Epithelial cell of esophagus (primary cell): ENCODE measurements around the gene GPATCH3.
"Not testable (repeated sequence)": the region's sequence is repeated elsewhere in the genome, so short reads cannot be mapped to it uniquely, and the experiment has no call there.

Source experiments
- DNase-seq: peaks from one replicate; pipeline ENCODE4 v3.0.0; 2010; ENCODE audit warnings: low read depth
- H3K4me3 ChIP-seq: 2 replicates; pipeline ENCODE4 v1.5.1; 2011; ENCODE audit warnings: mild to moderate bottlenecking, low read length, control low read depth
- TF ChIP-seq, protein P1 (sequence below): IDR thresholded peaks from 2 replicates; pipeline ENCODE4 v1.5.1; 2011; ENCODE audit warnings: low read depth, mild to moderate bottlenecking, low read length, control low read depth, inconsistent platforms; ENCODE audit not compliant: insufficient read depth; ENCODE audit errors: missing control alignments

GPATCH3 gene

DNA sequence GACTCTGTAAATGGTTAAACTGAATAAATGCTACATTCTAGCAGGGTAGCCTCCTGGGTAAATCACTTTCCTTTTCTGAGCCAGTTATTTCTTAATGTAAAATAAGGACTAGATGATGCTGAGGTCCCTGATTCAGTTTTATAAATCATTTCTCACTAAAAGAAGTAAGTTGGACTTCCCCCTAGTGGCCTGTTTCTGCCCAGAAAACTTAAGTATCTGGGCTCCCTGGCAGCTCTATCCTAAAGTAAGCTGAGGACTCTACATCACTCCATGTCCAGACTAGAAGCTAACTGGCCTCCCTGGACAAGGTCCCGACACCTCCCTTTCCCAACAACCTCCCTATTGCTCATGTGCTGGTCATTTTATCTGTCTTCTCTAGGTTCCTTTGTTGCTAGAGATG lies 13.1 kb downstream of the GPATCH3 start:
- H3K4me3 ChIP-seq = no peak overlapping the region
- peak; percentile 59 for DNase-seq
- TF ChIP-seq, protein P1, sequence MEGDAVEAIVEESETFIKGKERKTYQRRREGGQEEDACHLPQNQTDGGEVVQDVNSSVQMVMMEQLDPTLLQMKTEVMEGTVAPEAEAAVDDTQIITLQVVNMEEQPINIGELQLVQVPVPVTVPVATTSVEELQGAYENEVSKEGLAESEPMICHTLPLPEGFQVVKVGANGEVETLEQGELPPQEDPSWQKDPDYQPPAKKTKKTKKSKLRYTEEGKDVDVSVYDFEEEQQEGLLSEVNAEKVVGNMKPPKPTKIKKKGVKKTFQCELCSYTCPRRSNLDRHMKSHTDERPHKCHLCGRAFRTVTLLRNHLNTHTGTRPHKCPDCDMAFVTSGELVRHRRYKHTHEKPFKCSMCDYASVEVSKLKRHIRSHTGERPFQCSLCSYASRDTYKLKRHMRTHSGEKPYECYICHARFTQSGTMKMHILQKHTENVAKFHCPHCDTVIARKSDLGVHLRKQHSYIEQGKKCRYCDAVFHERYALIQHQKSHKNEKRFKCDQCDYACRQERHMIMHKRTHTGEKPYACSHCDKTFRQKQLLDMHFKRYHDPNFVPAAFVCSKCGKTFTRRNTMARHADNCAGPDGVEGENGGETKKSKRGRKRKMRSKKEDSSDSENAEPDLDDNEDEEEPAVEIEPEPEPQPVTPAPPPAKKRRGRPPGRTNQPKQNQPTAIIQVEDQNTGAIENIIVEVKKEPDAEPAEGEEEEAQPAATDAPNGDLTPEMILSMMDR = peak; percentile 59

DNA sequence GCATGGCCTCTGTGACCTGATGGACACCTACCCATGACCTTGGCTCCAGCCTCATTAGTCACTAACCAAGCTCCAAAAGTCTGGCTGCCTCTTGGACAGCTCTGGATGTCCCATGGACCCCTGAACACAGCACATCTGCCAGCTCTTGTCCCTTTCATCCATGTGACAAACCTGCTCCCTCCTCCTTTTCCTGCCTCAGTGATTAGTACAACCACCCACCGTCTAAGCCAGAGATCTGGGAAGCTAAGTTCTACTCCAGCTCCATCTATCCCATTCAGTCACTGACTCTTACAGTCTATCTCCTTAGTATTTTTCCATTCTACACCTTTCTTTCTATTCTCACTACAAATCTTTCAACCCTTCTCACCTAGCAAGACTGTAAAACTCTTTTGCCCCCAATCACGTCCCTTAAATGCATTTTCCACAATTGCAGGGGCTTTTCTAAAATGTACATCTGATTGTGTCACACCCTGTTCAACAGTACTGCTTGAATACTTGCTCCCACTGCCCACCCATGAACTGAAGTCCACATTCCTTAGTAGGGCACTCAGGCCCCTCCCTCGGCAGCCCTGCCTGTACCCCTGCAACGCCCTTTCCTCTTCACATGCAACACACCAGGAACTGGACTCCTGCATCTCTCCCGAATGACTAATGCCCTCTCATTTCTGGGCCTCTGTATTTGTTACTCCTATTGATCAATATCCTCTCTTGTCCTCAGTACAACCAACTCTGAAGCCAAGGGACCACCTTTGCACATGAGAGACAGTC lies 17.4 kb downstream of the GPATCH3 start:
- H3K4me3 ChIP-seq = no peak overlapping the region
- no peak for DNase-seq
- TF ChIP-seq, protein P1 = no peak

DNA sequence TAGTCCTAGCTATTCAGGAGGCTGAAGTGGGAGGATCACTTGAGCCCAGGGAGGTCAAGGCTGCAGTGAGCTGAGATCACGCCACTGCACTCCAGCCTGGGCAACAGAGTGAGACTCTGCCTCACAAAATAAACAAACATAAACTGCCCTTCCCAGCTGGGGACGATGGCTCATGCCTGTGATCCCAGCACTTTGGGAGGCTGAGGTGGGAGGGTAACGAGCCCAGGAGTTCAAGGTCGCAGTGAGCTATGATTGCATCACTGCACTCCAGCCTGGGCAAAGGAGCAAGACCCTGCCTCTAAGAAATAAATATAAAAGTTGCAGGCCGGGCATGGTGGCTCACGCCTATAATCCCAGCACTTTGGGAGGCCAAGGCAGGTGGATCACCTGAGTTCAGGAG lies 18.7 kb downstream of the GPATCH3 start:
- H3K4me3 ChIP-seq, DNase-seq: not testable (repeated sequence)

DNA sequence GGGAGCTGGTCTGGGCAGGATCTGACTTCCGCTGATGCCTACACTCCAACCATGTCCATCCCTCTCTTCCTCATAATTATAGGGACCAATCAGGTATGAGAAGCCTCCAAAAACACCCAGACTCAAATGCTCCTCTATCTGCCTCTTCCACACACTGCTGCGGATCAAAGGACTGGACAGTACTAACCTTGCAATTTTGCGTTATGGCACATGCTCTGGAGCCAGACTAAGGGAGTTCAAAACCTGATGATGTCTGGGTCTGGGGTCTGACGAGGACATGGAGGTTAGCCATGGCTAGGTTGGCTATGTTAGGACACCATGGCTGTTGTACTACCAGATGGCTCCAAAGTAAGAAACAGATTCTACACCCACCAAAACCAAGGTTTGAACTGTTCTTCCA lies 20.5 kb downstream of the GPATCH3 start:
- no peak overlapping the region for H3K4me3 ChIP-seq
- TF ChIP-seq, protein P1 = no peak
- DNase-seq = no peak

DNA sequence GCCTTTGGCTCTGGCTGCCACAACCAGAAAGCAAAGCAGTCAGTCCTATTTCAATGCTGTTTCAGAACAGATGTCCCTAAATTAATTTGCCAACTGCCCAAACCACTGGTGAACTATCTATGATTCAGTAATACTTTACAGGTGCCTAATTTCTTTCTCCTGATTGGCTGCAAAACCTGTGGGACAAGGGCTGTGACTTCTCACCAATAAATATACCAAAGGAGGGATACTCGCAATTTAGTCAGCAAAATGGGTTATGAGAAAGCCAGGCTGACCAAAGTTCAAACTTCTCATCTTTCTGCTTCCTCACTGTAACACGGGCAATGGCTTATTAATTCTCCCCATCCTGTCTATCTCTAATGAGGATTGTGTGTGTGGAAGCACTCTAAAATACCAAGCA lies 22.9 kb downstream of the GPATCH3 start:
- TF ChIP-seq, protein P1 = no peak
- H3K4me3 ChIP-seq = no peak overlapping the region
- DNase-seq = no peak

DNA sequence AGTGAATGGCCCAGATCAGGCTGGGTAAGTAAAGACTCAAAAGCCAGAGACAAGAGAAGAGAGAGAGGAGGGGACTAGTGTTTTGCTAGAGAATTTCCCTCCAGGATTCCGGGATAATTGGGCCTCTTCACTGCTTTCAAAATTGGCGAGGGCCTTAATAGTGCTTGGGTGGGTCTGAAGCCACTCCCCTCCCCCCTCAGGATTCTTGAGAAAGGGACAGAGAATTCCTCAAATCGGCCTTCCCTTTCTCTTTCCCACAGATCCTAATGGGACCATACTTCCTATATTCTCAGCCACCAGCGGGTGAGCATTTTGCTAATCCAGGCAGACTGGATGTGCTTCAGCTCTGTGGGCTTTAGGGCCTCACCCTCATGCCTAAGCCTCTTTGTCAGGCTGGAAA lies 25.4 kb downstream of the GPATCH3 start:
- TF ChIP-seq, protein P1 = no peak
- no peak overlapping the region for H3K4me3 ChIP-seq
- DNase-seq = no peak

DNA sequence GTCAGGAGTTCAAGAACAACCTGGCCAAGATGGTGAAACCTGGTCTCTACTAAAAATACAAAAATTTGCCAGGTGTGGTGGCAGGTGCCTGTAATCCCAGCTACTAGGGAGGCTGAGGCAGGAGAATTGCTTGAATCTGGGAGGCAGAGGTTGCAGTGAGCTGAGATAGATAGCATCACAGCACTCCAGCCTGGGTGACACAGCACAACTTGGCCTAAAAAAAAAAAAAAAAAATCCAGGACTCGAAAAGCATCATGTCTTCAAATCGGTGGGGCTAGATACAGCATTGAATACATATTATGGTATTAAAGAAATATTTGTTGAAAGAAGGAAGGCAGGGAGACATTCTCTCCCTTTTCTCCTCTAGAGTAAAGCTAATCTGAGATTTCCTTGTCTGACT lies 27.2 kb downstream of the GPATCH3 start:
- DNase-seq, H3K4me3 ChIP-seq: not testable (repeated sequence)
